KG1 (cell line): ENCODE data around the gene TBX15.
A peak's percentile ranks its signal among the peaks of the same experiment; 100 is the strongest.

ENCODE experiments used
- DNase-seq: peaks from one replicate; lab custom pipeline; 2025; lab: John Stamatoyannopoulos, UW

Gene TBX15

GRCh38 chr1:119001181-119002027, 13.3 kb upstream of the TBX15 start:
- DNase-seq: no peak

GRCh38 chr1:119000371-119001180, 12.4 kb upstream of the TBX15 start:
- no peak for DNase-seq

DNA sequence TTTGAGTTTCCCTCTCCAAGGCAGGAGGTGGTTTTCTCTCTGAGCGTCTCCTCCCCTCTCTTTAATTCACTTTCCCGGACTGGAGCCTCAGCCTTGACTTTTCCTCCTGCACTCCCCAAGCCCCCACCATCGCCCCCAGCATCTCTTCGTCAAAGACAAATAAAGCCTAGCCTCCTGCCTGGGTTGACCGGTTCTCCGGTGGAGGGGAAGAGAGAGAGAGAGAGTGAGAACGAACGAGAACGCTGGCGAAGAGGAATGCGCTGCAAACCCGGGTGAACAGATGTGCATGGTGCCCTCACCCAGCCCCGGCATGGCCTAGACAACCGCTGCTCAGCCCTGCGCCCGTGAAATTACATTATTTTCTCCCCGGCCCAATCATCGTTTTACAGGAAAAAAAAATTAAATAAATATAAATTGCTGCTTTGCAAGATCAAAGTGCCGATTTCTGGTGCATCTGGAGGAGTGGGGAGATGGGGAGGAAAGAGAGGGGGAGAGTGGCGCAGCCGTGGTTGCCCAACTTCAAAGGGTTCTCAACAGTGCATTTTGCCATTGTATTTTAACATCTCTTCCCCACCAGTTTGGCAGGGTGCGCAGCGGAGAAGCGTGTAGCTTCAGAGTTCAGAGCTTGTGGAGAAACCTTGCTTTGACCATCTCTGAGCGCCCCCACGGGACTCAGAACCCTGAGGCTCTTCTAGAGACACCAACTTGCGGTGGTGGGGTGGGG, 11.4 kb upstream of the TBX15 start:
- no peak for DNase-seq

GRCh38 chr1:118998171-118998570, 10.0 kb upstream of the TBX15 start:
- no peak for DNase-seq

DNA sequence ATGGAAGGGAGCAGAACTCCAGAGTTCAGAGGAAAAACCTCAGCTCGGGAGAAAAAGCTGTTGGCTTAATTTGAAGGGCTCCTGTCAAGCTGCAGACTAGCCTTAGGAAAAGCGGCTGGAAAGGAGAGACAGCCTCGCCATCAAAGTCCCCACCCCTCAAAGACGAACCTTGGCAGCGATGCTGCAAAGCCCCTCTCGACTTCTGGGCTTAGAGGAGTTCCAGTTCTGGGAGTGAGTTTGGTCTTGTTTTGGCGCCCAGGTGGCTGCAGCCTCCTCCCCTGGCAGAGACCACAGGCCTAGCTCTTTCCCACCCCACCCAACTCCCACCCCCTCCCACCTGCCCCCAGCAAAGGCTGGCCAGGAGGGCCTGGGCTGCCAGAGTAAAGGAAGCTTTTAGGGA, 9.1 kb upstream of the TBX15 start:
- DNase-seq: no peak

DNA sequence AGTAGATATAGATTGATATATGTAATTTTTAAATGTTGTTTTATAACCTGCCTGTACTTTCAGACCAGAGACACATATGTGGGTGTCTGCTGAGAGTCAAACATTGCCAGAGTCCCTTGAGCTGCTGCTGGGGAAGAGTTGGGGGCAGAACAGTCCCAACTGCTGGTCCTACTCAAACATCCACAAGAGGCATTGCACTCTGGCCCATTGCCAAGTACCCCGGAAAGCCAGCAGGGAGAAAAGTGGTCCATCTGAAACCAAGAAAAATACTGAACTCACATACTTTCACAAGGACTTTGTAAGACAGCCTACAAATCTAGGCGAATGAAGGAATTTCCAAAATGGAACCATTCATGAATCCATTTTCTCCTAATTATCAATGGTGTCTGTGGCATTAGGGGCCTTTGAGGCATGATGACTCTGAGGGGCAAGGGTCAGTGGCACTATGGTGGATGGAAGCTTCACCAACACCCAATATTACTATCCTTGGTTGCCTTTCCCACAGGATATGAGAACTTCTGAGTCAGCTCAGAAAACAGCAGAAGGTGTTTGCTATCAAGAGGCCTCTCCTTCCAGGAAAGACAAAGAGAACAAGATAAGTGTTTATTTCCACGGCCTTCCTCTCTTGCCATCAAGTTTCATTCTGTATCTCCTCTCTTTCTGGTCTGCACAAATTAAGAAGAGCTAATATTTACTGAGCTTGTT, 7.3 kb upstream of the TBX15 start:
- no peak for DNase-seq

- no peak for DNase-seq
Measured at GRCh38 chr1:118993700-118994026, 5.5 kb upstream of the TBX15 start.

GRCh38 chr1:118992868-118993699, 4.9 kb upstream of the TBX15 start:
- DNase-seq: no peak

DNA sequence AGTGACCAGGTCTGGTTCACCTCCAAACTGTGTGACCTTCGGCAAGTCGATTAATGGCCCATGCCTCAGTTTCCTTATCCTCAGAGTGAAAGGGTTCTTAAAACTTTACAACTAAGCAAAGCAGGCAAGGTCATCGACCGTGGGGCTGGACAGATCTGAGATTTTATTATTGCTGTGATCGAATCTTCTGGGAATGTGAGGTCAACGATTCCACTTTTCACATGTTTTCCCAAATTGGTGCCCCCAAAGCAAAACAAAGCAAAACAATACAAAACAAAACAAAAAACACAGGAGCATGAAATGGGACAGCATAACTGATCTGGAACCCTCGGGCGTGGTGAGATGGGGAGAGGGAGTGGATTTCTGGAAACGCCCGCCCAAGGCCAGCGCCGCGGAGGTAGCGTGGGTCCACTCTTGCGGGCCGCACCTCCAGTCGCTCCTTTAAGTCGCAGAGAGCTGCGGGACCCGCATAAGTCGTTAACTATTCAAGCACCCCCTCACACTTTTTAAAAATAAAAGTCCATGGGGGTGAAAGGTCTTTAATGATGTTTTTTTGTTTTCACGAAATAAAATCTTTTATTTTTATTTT, 4.2 kb upstream of the TBX15 start:
- DNase-seq: no peak

- no peak for DNase-seq
Measured at GRCh38 chr1:118991448-118991847, 3.3 kb upstream of the TBX15 start.

- DNase-seq: no peak
Measured at GRCh38 chr1:118990513-118991152, 2.5 kb upstream of the TBX15 start.

- DNase-seq: peak; percentile 73
Measured at GRCh38 chr1:118989878-118990378, 1.8 kb upstream of the TBX15 start.

GRCh38 chr1:118989006-118989815, 1.1 kb upstream of the TBX15 start:
- DNase-seq: no peak

DNA sequence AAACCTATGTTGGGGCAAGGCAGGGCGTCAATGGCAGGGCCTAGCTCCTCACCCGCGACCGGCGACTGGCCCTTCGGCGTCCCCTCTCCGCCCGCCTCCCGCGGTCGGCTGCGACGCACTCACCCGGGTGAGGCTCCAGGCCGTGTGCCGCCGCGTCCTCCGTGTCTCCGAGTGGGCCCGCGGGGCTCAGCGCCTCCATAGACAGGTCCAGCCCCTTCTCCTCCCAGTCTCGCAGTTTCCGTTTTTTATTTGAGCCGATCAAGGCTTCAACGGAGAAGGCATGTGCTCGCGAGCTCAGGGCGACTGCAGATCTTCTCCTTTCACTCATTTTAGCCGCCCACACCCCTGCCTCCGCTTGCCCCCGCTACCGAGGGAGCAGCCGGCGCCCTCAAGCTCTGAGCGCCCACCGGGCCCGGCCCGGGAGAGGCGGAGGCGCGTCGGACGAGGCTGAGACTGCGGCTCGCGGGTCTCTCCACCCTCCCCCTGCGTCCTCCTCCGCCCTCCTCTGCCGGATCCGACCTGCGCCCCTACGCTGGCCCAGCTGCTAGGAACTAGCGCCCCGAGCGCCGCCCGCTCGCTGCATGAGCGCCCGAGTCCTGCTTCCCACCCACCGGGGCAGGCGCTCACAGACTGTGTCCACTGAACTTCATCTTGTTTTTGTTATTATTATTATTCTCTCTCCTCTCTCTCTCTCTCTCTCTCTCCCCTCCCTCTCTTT, 516 bp downstream of the TBX15 start:
- DNase-seq: no peak

DNA sequence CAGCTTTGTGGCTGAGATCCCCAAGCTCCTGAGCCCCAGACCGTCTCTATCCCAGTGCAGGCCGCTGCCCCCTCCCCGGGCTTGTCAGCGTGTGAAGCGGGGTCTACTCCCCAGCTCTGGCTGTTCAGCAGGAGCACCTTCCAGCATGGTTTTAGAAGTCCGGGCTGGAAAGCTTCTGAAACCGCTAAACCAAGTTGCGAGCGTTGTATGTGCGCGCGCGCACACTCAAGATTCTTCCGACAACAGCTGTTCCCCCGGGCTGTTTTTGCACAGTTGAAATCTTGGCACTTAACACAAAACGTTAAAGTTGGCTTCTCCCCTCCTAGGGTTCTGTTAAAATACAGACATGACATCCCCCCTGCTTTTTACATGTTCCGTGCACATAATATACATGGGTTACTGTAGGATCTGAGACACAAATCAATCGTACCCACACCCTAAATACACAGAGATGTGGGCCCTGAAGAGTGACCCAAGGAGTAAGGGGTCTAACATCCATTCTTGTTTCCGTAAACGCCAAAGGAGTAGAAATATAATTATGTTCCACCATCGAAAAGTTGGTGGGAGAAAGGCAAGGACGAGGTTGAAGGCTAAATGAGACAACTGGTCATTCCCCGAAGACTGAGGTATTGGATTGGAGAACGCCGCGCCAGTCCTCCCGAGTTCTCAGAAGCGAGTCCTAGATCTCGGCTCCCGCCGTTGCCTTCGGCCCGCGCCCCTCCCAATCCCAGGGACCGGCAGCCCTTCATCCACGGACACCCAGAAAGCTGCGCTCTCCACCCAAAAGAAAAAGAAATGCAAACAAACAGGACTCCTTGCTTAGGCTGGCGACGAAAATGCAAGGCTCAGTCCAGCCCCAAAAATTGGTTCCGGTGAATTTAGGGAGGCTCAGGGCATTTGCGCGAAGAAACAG, 1.3 kb downstream of the TBX15 start:
- no peak for DNase-seq

GRCh38 chr1:118985640-118986554, 2.2 kb downstream of the TBX15 start:
- DNase-seq: no peak
